ENCODE results near the gene SUCO.
"Not testable (repeated sequence)": the region's sequence is repeated elsewhere in the genome, so short reads cannot be mapped to it uniquely, and the experiment has no call there.

The SUCO gene, protein sequence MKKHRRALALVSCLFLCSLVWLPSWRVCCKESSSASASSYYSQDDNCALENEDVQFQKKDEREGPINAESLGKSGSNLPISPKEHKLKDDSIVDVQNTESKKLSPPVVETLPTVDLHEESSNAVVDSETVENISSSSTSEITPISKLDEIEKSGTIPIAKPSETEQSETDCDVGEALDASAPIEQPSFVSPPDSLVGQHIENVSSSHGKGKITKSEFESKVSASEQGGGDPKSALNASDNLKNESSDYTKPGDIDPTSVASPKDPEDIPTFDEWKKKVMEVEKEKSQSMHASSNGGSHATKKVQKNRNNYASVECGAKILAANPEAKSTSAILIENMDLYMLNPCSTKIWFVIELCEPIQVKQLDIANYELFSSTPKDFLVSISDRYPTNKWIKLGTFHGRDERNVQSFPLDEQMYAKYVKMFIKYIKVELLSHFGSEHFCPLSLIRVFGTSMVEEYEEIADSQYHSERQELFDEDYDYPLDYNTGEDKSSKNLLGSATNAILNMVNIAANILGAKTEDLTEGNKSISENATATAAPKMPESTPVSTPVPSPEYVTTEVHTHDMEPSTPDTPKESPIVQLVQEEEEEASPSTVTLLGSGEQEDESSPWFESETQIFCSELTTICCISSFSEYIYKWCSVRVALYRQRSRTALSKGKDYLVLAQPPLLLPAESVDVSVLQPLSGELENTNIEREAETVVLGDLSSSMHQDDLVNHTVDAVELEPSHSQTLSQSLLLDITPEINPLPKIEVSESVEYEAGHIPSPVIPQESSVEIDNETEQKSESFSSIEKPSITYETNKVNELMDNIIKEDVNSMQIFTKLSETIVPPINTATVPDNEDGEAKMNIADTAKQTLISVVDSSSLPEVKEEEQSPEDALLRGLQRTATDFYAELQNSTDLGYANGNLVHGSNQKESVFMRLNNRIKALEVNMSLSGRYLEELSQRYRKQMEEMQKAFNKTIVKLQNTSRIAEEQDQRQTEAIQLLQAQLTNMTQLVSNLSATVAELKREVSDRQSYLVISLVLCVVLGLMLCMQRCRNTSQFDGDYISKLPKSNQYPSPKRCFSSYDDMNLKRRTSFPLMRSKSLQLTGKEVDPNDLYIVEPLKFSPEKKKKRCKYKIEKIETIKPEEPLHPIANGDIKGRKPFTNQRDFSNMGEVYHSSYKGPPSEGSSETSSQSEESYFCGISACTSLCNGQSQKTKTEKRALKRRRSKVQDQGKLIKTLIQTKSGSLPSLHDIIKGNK (N-terminal part only)
- total RNA-seq, result 81.4 to 166 (median 114) reads per million in 4 donors

DNA sequence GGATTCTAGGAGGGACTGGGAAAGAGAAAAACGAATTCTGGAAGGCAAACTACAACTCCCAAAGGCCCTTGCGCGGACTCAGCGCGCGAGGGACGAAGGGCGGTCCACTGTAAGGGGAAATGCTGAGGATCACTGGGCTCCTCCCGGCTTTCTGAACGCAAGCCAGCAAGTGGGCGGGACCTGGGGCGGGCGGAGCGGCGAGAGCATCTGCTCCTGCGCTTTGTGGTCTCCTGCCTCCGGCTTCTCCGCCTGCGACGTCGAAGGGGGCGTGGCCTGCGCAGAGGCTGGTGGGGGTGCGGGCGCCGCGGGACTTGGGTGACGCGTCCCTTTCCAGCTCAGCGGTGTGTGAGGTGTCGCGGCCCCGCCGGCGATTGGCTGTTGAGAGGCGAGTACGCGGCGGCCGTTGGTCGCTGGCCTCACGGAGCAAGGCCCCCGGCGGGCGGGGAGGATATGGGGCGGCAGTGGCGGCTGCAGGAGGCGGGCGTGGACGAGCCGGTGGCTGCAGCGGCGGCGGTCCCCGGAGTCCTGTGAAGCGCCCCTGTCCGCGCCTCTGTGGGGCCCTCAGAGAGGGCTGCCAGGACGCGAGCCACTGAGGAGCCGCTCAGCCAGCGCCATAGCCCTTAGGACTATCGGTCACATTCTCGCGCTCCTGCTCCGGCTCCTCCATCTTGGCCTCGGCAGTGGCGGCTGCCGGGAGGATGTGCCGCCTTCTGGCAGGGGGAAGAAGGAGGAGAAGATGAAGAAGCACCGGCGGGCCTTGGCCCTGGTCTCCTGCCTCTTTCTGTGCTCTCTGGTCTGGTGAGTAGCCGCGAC, at the start of gene SUCO:
Gene SUCO (plus strand): TSS at position 451 of the 813 bp plus-strand sequence. CDS start 286 bp downstream, at position 737.
- DNase-seq, result peak; percentile 99 to 100 (median 100)

DNA sequence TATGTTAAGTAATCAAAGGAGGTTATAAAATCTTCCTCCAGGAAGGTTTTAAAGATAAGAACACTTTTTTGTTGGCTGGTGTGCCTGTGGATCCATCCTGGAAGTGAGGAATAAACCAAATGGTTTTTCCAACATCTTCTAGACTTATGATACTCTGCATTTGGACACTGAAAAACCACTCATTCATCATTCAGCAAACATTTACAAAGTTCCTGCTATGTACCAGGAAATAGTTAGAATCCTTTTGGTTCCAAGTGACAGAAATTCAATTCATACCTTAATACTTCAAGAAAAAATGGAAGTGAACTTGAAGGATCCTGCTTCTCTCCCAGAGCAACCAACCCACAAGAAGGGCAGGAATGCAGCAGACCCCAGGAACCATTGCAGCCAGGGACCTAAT, 49.5 kb upstream of the SUCO start:
- no peak for DNase-seq

DNA sequence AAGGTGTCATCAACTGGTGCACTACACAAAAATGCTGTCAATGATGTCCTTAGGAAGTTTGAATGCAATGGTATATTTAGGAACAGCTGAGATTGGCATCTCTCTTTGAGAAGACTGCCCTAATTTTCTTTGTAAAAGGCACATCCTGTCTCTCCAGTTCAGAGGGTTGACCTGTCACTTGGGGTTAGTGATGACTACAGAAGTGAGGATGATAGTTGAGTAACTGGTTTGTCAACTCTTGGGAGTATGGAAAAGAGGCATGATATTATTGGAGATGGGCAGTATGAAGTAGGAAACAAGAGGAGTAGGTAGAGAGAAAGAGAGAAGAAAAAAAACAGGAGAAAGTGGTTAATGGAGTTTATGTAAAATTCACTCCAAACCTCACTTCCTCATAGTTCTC, 48.7 kb upstream of the SUCO start:
- DNase-seq, result no peak

- DNase-seq, result no peak
These were observed 47.3 kb upstream of the SUCO start for GRCh38 chr1:172485626-172486025.

DNA sequence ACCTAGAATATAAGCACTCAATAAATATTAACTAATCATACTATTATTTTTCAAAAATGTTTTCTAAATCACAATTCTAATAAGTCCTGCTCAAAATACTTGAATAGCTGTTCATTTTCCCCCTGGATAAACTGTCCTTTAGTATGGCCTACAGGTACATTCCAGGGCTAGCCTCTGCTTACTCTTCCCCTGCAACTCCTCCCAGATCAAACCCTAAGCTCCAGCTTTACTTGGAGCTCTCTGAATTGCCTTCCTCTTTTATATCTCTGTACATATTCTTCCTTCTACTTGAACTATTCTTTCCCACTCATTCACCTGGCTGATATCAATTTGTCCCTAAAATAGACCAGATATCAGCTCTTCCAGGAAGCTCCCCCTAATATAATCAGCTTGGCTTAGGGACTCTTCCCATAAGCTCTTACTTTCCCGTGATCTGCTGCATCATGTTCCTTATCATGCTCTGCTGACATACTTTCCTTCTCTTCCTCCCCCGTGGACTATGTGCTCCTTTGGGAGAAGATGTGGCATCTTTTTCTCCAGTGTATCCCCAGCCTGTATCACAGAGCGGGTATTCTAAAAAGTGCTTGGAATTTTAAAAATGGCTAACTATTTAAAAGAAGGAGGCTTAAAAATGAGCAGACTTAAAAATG, 46.0 kb upstream of the SUCO start:
- no peak for DNase-seq

DNA sequence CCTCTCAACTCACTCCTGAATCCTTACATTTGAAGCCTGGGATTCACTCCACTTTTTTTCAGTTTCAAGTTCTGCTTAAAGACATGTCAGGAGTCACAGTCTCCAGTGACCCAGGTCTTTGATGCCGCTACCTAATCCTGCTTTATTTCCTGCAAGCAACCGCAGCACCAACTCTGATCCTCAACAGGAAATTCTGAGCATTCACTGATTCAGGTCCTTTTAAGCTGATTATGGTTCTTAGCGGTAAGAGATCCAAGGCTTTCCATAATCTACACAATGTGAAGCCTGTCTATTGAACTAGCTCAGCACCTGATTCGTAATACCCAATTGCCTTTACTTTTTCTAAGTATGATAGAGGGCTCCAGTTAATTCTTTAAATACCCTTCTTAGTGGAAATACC, 45.4 kb upstream of the SUCO start:
- DNase-seq, result no peak

DNA sequence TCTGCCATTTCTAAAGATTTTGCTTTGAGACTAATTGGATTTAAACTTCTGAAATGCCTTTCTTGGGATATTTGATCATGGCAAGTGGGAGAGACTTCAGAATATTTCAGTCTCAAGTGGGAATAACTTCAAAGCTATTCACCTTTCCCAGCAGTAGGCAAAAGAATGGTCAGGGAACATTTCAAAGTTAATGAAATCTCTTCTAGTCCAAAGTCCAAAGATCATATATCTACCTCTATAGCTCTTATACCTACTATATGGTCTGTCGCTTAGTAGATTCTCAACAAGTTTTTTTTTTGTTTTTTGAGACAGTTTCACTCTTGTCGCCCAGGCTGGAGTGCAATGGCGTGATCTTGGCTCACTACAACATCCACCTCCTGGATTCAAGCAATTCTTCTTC, 44.6 kb upstream of the SUCO start:
- DNase-seq, result no peak

DNA sequence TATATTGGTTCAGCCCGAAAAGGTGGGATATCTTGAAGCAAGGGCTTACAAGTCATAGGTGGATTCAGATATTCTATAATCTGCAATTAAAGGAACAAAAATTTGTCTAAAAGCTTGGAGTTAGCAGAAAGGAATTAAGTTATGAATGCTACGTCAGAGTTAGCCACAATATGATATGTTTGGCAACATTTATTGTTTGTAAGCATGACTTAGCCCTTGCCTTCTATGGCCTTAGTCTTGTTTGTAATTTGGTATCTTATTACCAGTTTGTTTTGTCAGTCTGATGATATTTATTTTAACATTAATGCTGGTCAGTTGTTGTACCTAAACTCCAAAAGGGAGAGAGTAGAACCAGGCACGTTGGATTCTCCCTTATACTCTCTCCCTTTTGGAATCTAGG, 43.1 kb upstream of the SUCO start:
- DNase-seq, result no peak

DNA sequence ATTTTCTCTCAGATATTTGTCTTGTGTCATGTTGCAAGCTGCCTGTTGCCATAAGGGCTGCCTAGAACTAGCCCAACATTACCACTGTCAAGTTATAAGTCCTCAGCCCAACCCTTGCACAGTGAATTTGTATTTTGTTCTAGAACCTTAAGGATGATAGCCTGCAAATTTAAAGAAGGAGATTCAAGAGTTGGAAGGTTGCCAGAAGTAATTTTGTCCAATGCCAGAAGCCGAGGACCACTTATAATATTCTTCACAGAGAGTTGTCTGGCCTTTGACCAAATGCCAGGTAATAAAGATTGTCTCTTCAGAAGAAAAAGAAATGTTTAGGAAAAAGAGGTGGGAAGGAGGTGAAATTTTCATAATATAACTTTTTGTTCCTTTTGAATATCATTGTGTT, 40.5 kb upstream of the SUCO start:
- DNase-seq, result no peak

- DNase-seq, result no peak
These were observed 38.8 kb upstream of the SUCO start for GRCh38 chr1:172494166-172494565.

DNA sequence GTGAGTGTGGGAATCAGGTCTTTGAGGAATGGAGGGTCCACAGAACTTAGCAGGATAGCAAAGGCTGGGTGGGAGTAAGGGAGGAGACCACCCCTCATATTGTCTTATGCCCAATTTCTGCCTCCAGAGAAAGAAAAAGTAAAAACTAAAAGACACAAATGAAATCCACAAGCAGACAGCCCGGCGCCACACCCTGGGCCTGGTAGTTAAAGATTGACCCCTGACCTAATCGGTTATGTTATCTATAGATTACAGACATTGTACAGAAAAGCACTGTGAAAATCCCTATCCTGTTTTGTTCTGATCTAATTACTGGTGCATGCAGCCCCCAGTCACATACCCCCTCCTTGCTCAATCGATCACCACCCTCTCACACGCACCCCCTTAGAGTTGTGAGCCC, 36.8 kb upstream of the SUCO start:
- DNase-seq, result not testable (repeated sequence)

- no peak for DNase-seq
These were observed 36.3 kb upstream of the SUCO start for GRCh38 chr1:172496678-172497077.

DNA sequence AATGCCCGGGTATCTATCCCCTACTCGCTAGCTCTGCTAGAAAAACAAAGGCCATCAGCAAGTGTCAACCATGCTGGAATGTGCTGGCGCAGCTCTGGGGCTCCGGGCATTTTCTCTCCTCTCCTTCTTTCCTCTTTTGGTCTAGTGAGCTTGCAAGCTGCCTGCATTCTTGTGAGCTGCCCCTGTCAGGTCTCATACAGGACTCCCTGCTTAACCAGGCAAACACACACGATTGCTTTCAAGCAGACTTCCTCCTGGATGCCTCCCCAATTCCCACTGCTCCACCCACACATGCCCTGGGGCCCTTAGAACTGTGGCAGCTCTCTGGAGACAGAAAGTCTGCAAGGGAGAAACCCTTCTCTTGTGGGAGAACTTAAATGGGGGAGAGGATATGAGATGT, 35.7 kb upstream of the SUCO start:
- DNase-seq, result no peak

DNA sequence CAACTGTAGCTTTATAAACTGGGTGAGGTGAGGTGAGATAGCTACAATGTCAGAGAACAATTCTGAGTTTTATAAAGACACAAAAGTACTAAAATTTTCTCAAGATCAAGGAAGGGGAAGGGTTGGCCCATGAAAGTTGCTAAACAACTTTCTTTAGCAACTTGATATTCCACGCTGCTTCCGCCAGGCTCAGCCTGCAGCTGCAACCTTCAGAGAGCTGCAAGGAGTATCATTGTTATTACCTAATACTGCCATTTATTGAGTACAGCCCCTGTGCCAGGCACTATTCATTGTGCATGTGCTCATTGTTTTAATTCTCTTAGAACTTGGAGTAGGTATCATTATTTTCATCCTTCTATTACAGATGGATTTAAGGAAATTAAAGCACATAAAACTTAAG, 34.1 kb upstream of the SUCO start:
- no peak for DNase-seq

GRCh38 chr1:172499636-172500141, 33.3 kb upstream of the SUCO start:
- no peak for DNase-seq

- DNase-seq, result no peak
These were observed 32.7 kb upstream of the SUCO start for GRCh38 chr1:172500207-172500606.

DNA sequence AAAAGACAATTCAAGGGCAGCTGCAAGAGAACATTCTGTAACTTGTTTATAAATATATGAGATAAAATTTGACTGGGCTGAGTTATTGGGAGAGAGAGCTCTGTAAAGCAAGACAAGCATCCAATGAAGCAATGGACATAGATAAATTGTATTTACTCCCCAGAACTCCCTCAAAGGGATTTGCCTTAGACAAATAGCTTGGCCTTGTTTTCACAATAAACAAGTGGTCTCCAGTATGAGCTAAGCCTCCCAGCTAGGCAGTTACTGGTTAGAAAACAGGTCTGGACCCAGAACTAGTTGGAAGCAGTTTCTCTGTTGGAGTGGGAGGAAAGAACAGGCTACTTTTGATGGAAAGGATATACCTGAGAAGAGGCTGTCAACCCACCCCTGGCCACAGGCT, 25.2 kb upstream of the SUCO start:
- DNase-seq, result no peak

- DNase-seq, result no peak
These were observed 22.5 kb upstream of the SUCO start for GRCh38 chr1:172510479-172510878.

DNA sequence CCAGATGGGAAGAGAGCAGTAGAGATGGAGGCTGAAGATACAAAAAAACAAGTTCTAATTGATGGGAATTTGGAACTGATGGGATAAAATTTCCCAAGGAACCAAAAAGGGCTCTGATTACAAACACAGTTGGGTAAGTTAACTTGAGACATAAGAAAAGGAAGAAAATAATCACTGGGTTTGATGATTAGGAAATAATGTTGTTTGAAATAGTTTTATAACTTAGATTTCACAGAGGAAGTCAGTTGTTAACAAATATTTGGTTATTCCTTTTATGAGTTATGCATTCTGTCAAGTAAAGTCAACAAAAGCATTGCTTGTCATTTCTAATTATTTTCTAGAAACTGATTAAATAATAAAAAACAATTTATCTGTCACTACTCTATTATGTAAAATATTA, 20.4 kb upstream of the SUCO start:
- no peak for DNase-seq

DNA sequence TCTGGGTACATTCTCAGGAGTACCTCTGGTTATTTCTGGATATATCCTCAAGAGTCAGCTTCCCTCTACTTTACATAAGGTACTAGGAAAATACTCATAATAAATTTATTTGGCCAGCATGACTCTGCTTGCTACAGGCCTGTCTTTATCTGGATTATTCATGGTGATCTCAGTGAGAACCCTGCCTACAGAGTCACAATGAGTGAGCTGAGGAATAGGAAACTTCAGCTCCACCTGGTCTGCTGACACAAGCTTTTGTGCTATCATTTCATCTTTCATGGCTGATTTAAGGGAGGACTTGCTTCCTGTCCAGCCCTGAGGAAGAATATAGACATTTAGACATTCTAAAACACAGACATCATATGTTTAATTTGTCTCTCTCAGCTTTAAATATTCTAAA, 19.5 kb upstream of the SUCO start:
- DNase-seq, result no peak

- DNase-seq, result no peak
These were observed 18.8 kb upstream of the SUCO start for GRCh38 chr1:172514108-172514507.

GRCh38 chr1:172515436-172515835, 17.5 kb upstream of the SUCO start:
- no peak for DNase-seq

Data from T-helper 1 cell (primary cell).